SK-N-SH (cell line): ENCODE measurements around the gene GALNT17. TPM values are rescaled to one million over a fixed set of nuclear protein-coding genes. Genes with fewer than 3 reads are reported as not detected.

Experiments used
- CTCF ChIA-PET: fragments of 300-600, 350-600 bp; formaldehyde crosslinking; extraction: SDS; loops from one replicate; lab custom pipeline; 2021; lab: Yijun Ruan, JAX
- POLR2A ChIA-PET: fragments of 350-600 bp; sonication (Branson Sonifier 250); formaldehyde crosslinking; extraction: SDS; loops from one replicate; lab custom pipeline; 2020; ENCODE audit warnings: antibody characterized with exemption, inconsistent platforms; lab: Yijun Ruan, JAX
- DNase-seq: peaks from one replicate; pipeline ENCODE4 v3.0.0; 2012
- H2AFZ ChIP-seq: fragments of 200-600 bp; sonication (generic); 2 replicates; pipeline ENCODE4 v1.8.1; 2016; ENCODE audit warnings: antibody characterized with exemption, mild to moderate bottlenecking, low read depth
- H3F3A ChIP-seq: fragments of 200-600 bp; sonication (generic); replicated peaks from 2 replicates; pipeline ENCODE3; 2016; ENCODE audit warnings: antibody characterized with exemption, mild to moderate bottlenecking; ENCODE audit not compliant: insufficient read depth
- H3K27ac ChIP-seq, 2 experiments: fragments of 200-500 bp in 1 of 2; fragments of 200-600 bp in 1 of 2; sonication (Bioruptor generic) in 1 of 2; sonication (generic), shearing (Covaris generic) in 1 of 2; 2 replicates each; pipeline versions ENCODE4 v1.5.1 to v1.6.1; 2014 to 2016; ENCODE audit warnings: low read depth in 2 of 2, inconsistent platforms in 1 of 2, low read length in 1 of 2, mild to moderate bottlenecking in 1 of 2, mixed read lengths in 1 of 2
- H3K27me3 ChIP-seq: fragments of 200-600 bp; sonication (generic), shearing (Covaris generic); 2 replicates; pipeline ENCODE4 v1.6.1; 2016; ENCODE audit warnings: mixed run types; ENCODE audit not compliant: insufficient read depth
- H3K36me3 ChIP-seq, 2 experiments: fragments of 200-500 bp in 1 of 2; fragments of 200-600 bp in 1 of 2; sonication (Bioruptor generic) in 1 of 2; sonication (generic) in 1 of 2; replicated peaks in 1 of 2; 2 replicates each; pipeline versions ENCODE3 to v1.5.1; 2014 to 2016; ENCODE audit warnings: low read length in 1 of 2, mild to moderate bottlenecking in 1 of 2; ENCODE audit not compliant: insufficient read depth in 2 of 2, control insufficient read depth in 1 of 2
- H3K4me1 ChIP-seq, 2 experiments: fragments of 200-500 bp in 1 of 2; fragments of 200-600 bp in 1 of 2; sonication (Bioruptor generic) in 1 of 2; sonication (generic), shearing (Covaris generic) in 1 of 2; 2 replicates each; pipeline versions ENCODE4 v1.5.1 to v1.6.1; 2014 to 2016; ENCODE audit warnings: low read depth in 1 of 2, low read length in 1 of 2, mixed run types in 1 of 2; ENCODE audit not compliant: insufficient read depth in 2 of 2, control insufficient read depth in 1 of 2
- H3K4me2 ChIP-seq: fragments of 200-600 bp; sonication (generic), shearing (Covaris generic); 2 replicates; pipeline ENCODE4 v1.6.1; 2017; ENCODE audit warnings: mixed run types
- H3K4me3 ChIP-seq, 2 experiments: fragments of 200-500 bp in 1 of 2; fragments of 200-600 bp in 1 of 2; sonication (Bioruptor generic) in 1 of 2; sonication (generic), shearing (Covaris generic) in 1 of 2; 2 replicates each; pipeline versions ENCODE4 v1.5.1 to v1.8.1; 2014 to 2016; ENCODE audit warnings: low read depth in 2 of 2, inconsistent platforms in 1 of 2, low read length in 1 of 2, mild to moderate bottlenecking in 1 of 2, mixed read lengths in 1 of 2, moderate library complexity in 1 of 2
- H3K79me2 ChIP-seq: fragments of 200-600 bp; sonication (generic); 2 replicates; pipeline ENCODE4 v1.8.1; 2017; ENCODE audit warnings: mild to moderate bottlenecking; ENCODE audit not compliant: insufficient read depth
- H3K9ac ChIP-seq: fragments of 200-600 bp; sonication (generic); 2 replicates; pipeline ENCODE4 v1.6.1; 2017; ENCODE audit warnings: mixed run types
- H3K9me2 ChIP-seq: fragments of 200-600 bp; sonication (generic); 2 replicates; pipeline ENCODE4 v1.6.1; 2017; ENCODE audit warnings: mixed run types
- H3K9me3 ChIP-seq: fragments of 200-600 bp; sonication (generic); 2 replicates; pipeline ENCODE4 v1.6.1; 2017; ENCODE audit warnings: mixed run types, mild to moderate bottlenecking, moderate library complexity
- H4K20me1 ChIP-seq: fragments of 200-600 bp; sonication (generic); 2 replicates; pipeline ENCODE4 v1.6.1; 2017; ENCODE audit warnings: mild to moderate bottlenecking, mixed run types; ENCODE audit not compliant: insufficient read depth
- CHD2 ChIP-seq: fragments of 150-350 bp; IDR thresholded peaks from 2 replicates; pipeline ENCODE4 v1.6.1; 2018; ENCODE audit warnings: low read length; ENCODE audit not compliant: partially characterized antibody
- CTCF ChIP-seq: fragments of 200-600 bp; sonication (generic); IDR thresholded peaks from 2 replicates; pipeline ENCODE4 v1.6.1; 2017; ENCODE audit warnings: antibody characterized with exemption, mild to moderate bottlenecking, moderate library complexity
- ELF1 ChIP-seq: IDR thresholded peaks from 2 replicates; pipeline ENCODE4 v1.4.0; 2012
- EP300 ChIP-seq, 2 experiments: IDR thresholded peaks; 2 replicates each; pipeline versions ENCODE4 v1.4.0 to v1.6.1; 2012; ENCODE audit warnings: borderline replicate concordance in 1 of 2, low read depth in 1 of 2, low read length in 1 of 2
- GATA2 ChIP-seq: sonication (generic); formaldehyde crosslinking; IDR thresholded peaks from 2 replicates; pipeline ENCODE4 v1.5.0; 2020; ENCODE audit warnings: mild to moderate bottlenecking, missing genetic modification reagents
- JUND ChIP-seq: IDR thresholded peaks from 2 replicates; pipeline ENCODE4 v1.4.0; 2012
- MAX ChIP-seq: IDR thresholded peaks from 2 replicates; pipeline ENCODE4 v1.4.0; 2012; ENCODE audit warnings: low read depth
- MEF2A ChIP-seq: IDR thresholded peaks from 2 replicates; pipeline ENCODE4 v1.4.0; 2012; ENCODE audit warnings: low read depth, borderline replicate concordance
- MXI1 ChIP-seq: IDR thresholded peaks from 2 replicates; pipeline ENCODE4 v1.6.1; 2012; ENCODE audit warnings: mild to moderate bottlenecking, low read depth, low read length, improper control_type of control experiment
- POLR2AphosphoS5 ChIP-seq: IDR thresholded peaks from 2 replicates; pipeline ENCODE4 v1.6.1; 2012; ENCODE audit warnings: low read depth, low read length
- RAD21 ChIP-seq: IDR thresholded peaks from 2 replicates; pipeline ENCODE4 v1.6.1; 2012; ENCODE audit warnings: mild to moderate bottlenecking, low read length
- REST ChIP-seq: IDR thresholded peaks from 2 replicates; pipeline ENCODE4 v1.6.1; 2012; ENCODE audit warnings: mild to moderate bottlenecking, low read depth, low read length, moderate library complexity
- SMC3 ChIP-seq: IDR thresholded peaks from 2 replicates; pipeline ENCODE4 v1.6.1; 2012; ENCODE audit warnings: low read depth, low read length, improper control_type of control experiment
- TCF12 ChIP-seq: IDR thresholded peaks from 2 replicates; pipeline ENCODE4 v1.4.0; 2012
- USF2 ChIP-seq: fragments of 150-350 bp; IDR thresholded peaks from 2 replicates; pipeline ENCODE4 v1.6.1; 2017; ENCODE audit warnings: antibody characterized with exemption, low read length, low read depth, borderline replicate concordance
- YY1 ChIP-seq: IDR thresholded peaks from 2 replicates; pipeline ENCODE4 v1.4.0; 2012; ENCODE audit warnings: low read depth, mild to moderate bottlenecking
- WGBS: methylation state at CpG from one replicate; pipeline ENCODE4 v1.1.6; 2017; ENCODE audit warnings: low lambda C conversion rate; 5-methylcytosine and 5-hydroxymethylcytosine counted together
- polyA plus RNA-seq, 3 experiments: library from polyadenylated mRNA; depleted of rRNA; stranded (reverse); fragments of >200 nt; gene quantifications; 2 replicates each; pipeline ENCODE4 v1.2.3, GENCODE V29; 2012

The GALNT17 gene
- polyA plus RNA-seq, 1 of the 3 experiments (the other 2 are of a cell fraction): not detected

GRCh38 chr7:71754828-71755227 lies 622.9 kb downstream of the GALNT17 start:
- Histone ChIP-seq H3K27me3 (no peaks in the 10 kb centered on the region), H3K9me3 (no peaks in the 10 kb centered on the region)
- WGBS: 2% methylated on average over 4 of the region's 4 CpGs
- CTCF ChIA-PET: interaction anchor here (1.8 to 3.7 kb wide), 2 partner anchors 19 to 738 kb away, joined by 6 to 46 read pairs; no protein-coding TSS in a partner anchor
- TF ChIP-seq MAX (no peak), SMC3 (no peak), JUND (no peak), POLR2AphosphoS5 (no peak)
- TF ChIP-seq, all 33 proteins: peak for 0
- POLR2A ChIA-PET: no interaction called here
- Histone ChIP-seq H4K20me1 (no peaks in the 10 kb centered on the region), H3K9me2 (no peaks in the 10 kb centered on the region), H3K4me2 (no peak overlapping the region), H3K36me3 (no peaks in the 10 kb centered on the region), H3K4me3 (no peak overlapping the region), H3K27ac (no peak overlapping the region), H2AFZ (no peak overlapping the region), H3K9ac (no peak overlapping the region), H3K79me2 (no peaks in the 10 kb centered on the region), H3F3A (no peaks in the 10 kb centered on the region), H3K4me1 (no peaks in the 10 kb centered on the region)
- DNase-seq: no peak

GRCh38 chr7:71761336-71761735 lies 629.4 kb downstream of the GALNT17 start:
- ChIA-PET POLR2A (no interaction called here), CTCF (interaction anchor here (6.1 kb wide), 1 partner anchor 10 kb away, joined by 24 read pairs; no protein-coding TSS in a partner anchor)
- Histone ChIP-seq H2AFZ (no peak overlapping the region), H3K36me3 (no peaks in the 10 kb centered on the region), H3K4me3 (no peak overlapping the region), H3K4me2 (no peak overlapping the region), H3K9me3 (no peaks in the 10 kb centered on the region; the same call in 1 of the 2 replicates), H3F3A (no peaks in the 10 kb centered on the region), H3K27me3 (no peaks in the 10 kb centered on the region), H3K9me2 (no peaks in the 10 kb centered on the region), H3K9ac (no peak overlapping the region), H3K27ac (no peak overlapping the region), H3K4me1 (no peaks in the 10 kb centered on the region), H4K20me1 (no peaks in the 10 kb centered on the region), H3K79me2 (no peaks in the 10 kb centered on the region)
- no peak for DNase-seq
- no peak for TF ChIP-seq GATA2 (CRISPR knock-in tag)
- TF ChIP-seq RAD21: no peak
- TF ChIP-seq POLR2AphosphoS5: no peak
- no peak for TF ChIP-seq YY1
- TF ChIP-seq CHD2: no peak
- TF ChIP-seq EP300 (IDR thresholded peaks at IDR 0.05; ENCODE audit: borderline replicate concordance in 1 of 2, low read depth in 1 of 2, low read length in 1 of 2): no peak
- no peak for TF ChIP-seq CTCF
- no peak for TF ChIP-seq TCF12
- TF ChIP-seq USF2: no peak
- no peak for TF ChIP-seq REST
- no peak for TF ChIP-seq MEF2A
- TF ChIP-seq MXI1: no peak
- TF ChIP-seq ELF1: no peak
- no peak for TF ChIP-seq MAX
